GM21576 (cell line): Measurements from ENCODE around the gene ZBTB20.

Experiments used
- ATAC-seq: cut with Tn5 transposase; IDR thresholded peaks from one replicate; pipeline ENCODE4 v1.9.1; 2021; ENCODE audit warnings: mild to moderate bottlenecking, moderate library complexity; ENCODE audit not compliant: unreplicated experiment

The ZBTB20 gene

GRCh38 chr3:114394551-114394950 is 752.5 kb downstream of the ZBTB20 start:
- no peak for ATAC-seq

GRCh38 chr3:114393367-114394072 is 753.6 kb downstream of the ZBTB20 start:
- no peak for ATAC-seq

GRCh38 chr3:114392831-114393230 is 754.3 kb downstream of the ZBTB20 start:
- no peak for ATAC-seq

GRCh38 chr3:114389156-114389555 is 757.9 kb downstream of the ZBTB20 start:
- no peak for ATAC-seq

- ATAC-seq, result no peak
Measured at GRCh38 chr3:114384558-114384903, 762.6 kb downstream of the ZBTB20 start.

- ATAC-seq, result peak; percentile 82
Measured at GRCh38 chr3:114383875-114384557, 763.1 kb downstream of the ZBTB20 start.

GRCh38 chr3:114380233-114380651 is 766.8 kb downstream of the ZBTB20 start:
- ATAC-seq, result no peak

GRCh38 chr3:114379266-114379665 is 767.8 kb downstream of the ZBTB20 start:
- ATAC-seq, result no peak

- peak; percentile 80 for ATAC-seq
Measured at GRCh38 chr3:114378760-114379159, 768.3 kb downstream of the ZBTB20 start.

GRCh38 chr3:114377426-114377825 is 769.7 kb downstream of the ZBTB20 start:
- ATAC-seq, result no peak

GRCh38 chr3:114376516-114377185 is 770.4 kb downstream of the ZBTB20 start:
- no peak for ATAC-seq

- no peak for ATAC-seq
Measured at GRCh38 chr3:114375608-114376421, 771.3 kb downstream of the ZBTB20 start.

GRCh38 chr3:114374433-114374990 is 772.6 kb downstream of the ZBTB20 start:
- ATAC-seq, result no peak

- ATAC-seq, result no peak
Measured at GRCh38 chr3:114370537-114371174, 776.4 kb downstream of the ZBTB20 start.

GRCh38 chr3:114365909-114366308 is 781.2 kb downstream of the ZBTB20 start:
- no peak for ATAC-seq

GRCh38 chr3:114364806-114365654 is 782.1 kb downstream of the ZBTB20 start:
- ATAC-seq, result no peak

- no peak for ATAC-seq
Measured at GRCh38 chr3:114363554-114364202, 783.4 kb downstream of the ZBTB20 start.

- ATAC-seq, result no peak
Measured at GRCh38 chr3:114362815-114363214, 784.3 kb downstream of the ZBTB20 start.

- no peak for ATAC-seq
Measured at GRCh38 chr3:114361391-114361790, 785.7 kb downstream of the ZBTB20 start.
